Measurements from ENCODE around the gene KCNJ5.

Gene KCNJ5

DNA sequence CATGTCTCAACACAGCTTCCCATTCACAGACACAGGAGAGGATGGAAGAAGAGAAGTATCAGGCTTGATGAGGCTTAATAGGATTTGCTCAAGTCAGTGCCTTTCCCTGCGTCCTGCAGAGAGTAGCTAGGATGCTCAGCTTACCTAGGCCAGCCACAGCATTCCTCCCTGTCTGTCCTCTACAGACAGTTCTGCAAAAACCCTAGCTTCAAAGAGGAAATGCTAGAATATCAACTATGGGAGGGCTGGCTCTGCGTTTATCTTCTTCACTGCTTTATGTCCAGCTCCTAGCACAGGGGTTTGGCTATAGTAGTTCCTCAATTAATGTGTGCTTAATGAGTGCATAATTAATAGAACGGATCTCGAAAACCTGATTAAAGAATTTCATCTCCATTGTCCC lies 16.4 kb downstream of the KCNJ5 start:
- H3K9me2 ChIP-seq (replicated peaks; ENCODE audit: control insufficient read depth, low read length): no peaks in the 10 kb centered on the region
- H3K27ac ChIP-seq (ENCODE audit: low read depth, low read length): no peak overlapping the region
- TF ChIP-seq EZH2phosphoT487 (IDR thresholded peaks at IDR 0.05; ENCODE audit: borderline replicate concordance, low read length): no peak
- TF ChIP-seq, protein P1, sequence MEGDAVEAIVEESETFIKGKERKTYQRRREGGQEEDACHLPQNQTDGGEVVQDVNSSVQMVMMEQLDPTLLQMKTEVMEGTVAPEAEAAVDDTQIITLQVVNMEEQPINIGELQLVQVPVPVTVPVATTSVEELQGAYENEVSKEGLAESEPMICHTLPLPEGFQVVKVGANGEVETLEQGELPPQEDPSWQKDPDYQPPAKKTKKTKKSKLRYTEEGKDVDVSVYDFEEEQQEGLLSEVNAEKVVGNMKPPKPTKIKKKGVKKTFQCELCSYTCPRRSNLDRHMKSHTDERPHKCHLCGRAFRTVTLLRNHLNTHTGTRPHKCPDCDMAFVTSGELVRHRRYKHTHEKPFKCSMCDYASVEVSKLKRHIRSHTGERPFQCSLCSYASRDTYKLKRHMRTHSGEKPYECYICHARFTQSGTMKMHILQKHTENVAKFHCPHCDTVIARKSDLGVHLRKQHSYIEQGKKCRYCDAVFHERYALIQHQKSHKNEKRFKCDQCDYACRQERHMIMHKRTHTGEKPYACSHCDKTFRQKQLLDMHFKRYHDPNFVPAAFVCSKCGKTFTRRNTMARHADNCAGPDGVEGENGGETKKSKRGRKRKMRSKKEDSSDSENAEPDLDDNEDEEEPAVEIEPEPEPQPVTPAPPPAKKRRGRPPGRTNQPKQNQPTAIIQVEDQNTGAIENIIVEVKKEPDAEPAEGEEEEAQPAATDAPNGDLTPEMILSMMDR (IDR thresholded peaks at IDR 0.05; ENCODE audit: low read depth, low read length, poor library complexity, severe bottlenecking): no peak
- H3K79me2 ChIP-seq (ENCODE audit: control insufficient read depth, low read length): no peaks in the 10 kb centered on the region
- H3F3A ChIP-seq (ENCODE audit: control insufficient read depth, insufficient read depth): no peaks in the 10 kb centered on the region
- peaks cover 70% of the 10 kb centered on the region for H3K27me3 ChIP-seq (ENCODE audit: control insufficient read depth, low read length)
- no peak overlapping the region for H3K4me3 ChIP-seq (ENCODE audit: low read length)
- peaks cover 11% of the 10 kb centered on the region for H3K4me1 ChIP-seq (ENCODE audit: control insufficient read depth, low read length)
- no peak overlapping the region for H3K4me2 ChIP-seq (ENCODE audit: low read length)
- H4K20me1 ChIP-seq (ENCODE audit: control insufficient read depth, insufficient read depth, low read depth, low read length): no peaks in the 10 kb centered on the region
- H3K36me3 ChIP-seq (ENCODE audit: control insufficient read depth, low read length): no peaks in the 10 kb centered on the region
- no peaks in the 10 kb centered on the region for H3K9me3 ChIP-seq (ENCODE audit: control insufficient read depth, insufficient read depth, low read length)

DNA sequence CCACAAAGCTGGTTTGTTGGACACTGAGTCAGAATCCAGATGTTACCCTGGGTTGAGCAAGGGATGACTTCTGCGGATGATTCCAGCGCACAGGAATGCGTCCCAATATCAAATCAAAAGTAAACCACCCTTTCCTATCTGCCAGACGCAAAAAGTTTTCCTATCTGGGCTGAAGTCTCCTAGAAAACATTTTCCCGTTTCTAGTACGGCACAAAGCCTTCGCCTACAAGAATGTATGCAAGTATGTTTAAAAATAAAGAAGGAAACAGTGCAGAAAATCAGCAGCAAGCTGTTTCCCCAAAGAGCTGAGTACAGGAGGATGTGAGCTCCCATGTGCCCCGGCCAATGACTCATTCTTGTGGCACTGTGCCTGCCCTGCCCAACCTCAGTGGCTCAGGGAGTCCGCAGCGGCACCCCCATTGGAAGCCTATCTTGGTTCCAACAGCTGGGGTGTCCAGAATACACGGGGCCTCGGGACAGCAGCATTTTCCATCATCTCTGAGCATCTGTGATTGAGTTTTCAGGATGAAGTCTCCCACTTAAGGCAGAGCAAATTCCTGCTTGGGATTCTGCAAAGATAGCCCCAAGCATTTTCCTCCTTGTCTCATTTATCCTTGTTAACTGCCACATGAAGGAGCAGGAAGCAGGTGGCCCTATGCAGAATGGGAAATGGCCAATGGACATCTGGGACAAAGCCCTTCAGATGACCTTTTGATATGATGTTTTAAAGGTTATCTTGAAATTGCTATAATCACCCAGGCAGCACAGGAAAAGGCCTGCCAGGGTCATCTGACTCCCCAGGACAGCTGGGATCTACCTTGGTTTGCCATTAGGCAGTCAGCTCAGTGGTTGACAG lies 17.5 kb downstream of the KCNJ5 start:
- TF ChIP-seq EZH2phosphoT487 (IDR thresholded peaks at IDR 0.05; ENCODE audit: borderline replicate concordance, low read length): no peak
- TF ChIP-seq, protein P1 (IDR thresholded peaks at IDR 0.05; ENCODE audit: low read depth, low read length, poor library complexity, severe bottlenecking): no peak
- Histone ChIP-seq H3K79me2 (ENCODE audit: control insufficient read depth, low read length) (no peaks in the 10 kb centered on the region), H3K4me3 (ENCODE audit: low read length) (no peak overlapping the region), H3F3A (ENCODE audit: control insufficient read depth, insufficient read depth) (no peaks in the 10 kb centered on the region), H3K9me2 (replicated peaks; ENCODE audit: control insufficient read depth, low read length) (no peaks in the 10 kb centered on the region), H3K9me3 (ENCODE audit: control insufficient read depth, insufficient read depth, low read length) (no peaks in the 10 kb centered on the region), H3K27ac (ENCODE audit: low read depth, low read length) (no peak overlapping the region), H3K4me2 (ENCODE audit: low read length) (no peak overlapping the region), H3K4me1 (ENCODE audit: control insufficient read depth, low read length) (peaks cover 11% of the 10 kb centered on the region), H3K36me3 (ENCODE audit: control insufficient read depth, low read length) (no peaks in the 10 kb centered on the region), H4K20me1 (ENCODE audit: control insufficient read depth, insufficient read depth, low read depth, low read length) (no peaks in the 10 kb centered on the region), H3K27me3 (ENCODE audit: control insufficient read depth, low read length) (peaks cover 62% of the 10 kb centered on the region)

DNA sequence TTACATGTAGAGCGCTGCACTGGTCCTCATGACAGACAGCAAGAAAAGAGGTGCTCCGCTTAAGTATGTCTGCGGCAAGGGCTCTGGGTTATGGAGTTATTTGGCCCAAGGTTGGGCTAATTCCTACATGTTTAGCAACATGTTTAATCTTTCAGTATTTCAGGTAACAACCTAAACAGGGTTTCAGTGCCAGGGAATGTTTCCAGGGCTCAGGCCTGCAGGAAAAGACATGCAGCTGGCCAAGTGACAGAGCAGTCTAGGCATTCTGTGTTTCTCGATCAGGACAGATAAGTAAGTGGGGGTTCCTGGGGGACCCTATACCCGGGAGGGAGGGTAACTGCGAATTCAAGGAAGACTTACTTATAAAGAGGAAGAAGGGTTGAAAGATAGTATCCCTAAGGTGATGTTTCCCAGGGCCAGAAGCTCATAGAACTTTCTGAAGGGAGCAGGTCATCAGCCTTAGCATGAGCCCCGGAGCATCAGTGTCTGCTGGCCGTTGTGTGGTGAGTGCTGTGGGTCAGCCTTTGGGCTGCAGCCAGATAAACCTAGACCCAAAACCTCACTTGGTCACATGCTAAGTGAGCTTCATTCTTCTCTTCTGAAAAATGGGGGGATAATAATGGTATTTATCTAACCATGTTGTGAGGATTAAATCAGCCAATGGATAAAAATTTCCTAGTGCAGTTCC lies 18.4 kb downstream of the KCNJ5 start:
- Histone ChIP-seq H3K9me2 (replicated peaks; ENCODE audit: control insufficient read depth, low read length) (no peaks in the 10 kb centered on the region), H3K27me3 (ENCODE audit: control insufficient read depth, low read length) (peaks cover 52% of the 10 kb centered on the region), H3K9me3 (ENCODE audit: control insufficient read depth, insufficient read depth, low read length) (no peaks in the 10 kb centered on the region), H3K27ac (ENCODE audit: low read depth, low read length) (no peak overlapping the region), H3K79me2 (ENCODE audit: control insufficient read depth, low read length) (no peaks in the 10 kb centered on the region), H3K4me3 (ENCODE audit: low read length) (no peak overlapping the region), H3F3A (ENCODE audit: control insufficient read depth, insufficient read depth) (no peaks in the 10 kb centered on the region), H3K4me2 (ENCODE audit: low read length) (no peak overlapping the region), H3K36me3 (ENCODE audit: control insufficient read depth, low read length) (no peaks in the 10 kb centered on the region), H4K20me1 (ENCODE audit: control insufficient read depth, insufficient read depth, low read depth, low read length) (no peaks in the 10 kb centered on the region), H3K4me1 (ENCODE audit: control insufficient read depth, low read length) (peaks cover 11% of the 10 kb centered on the region)
- TF ChIP-seq EZH2phosphoT487 (IDR thresholded peaks at IDR 0.05; ENCODE audit: borderline replicate concordance, low read length): no peak
- TF ChIP-seq, protein P1 (IDR thresholded peaks at IDR 0.05; ENCODE audit: low read depth, low read length, poor library complexity, severe bottlenecking): no peak

Data from DOHH2 (cell line).